Forelimb muscle (tissue), 1 donor: Measurements from ENCODE around the gene EXTL1. TPM values are rescaled to one million over a fixed set of nuclear protein-coding genes. Genes with fewer than 3 reads are reported as not detected.

Experiments
- DNase-seq: peaks from one replicate; pipeline ENCODE4 v3.0.0-alpha.2; 2013; ENCODE audit warnings: low read depth
- polyA plus RNA-seq: library from polyadenylated mRNA; unstranded; fragments of 120-200 nt; gene quantifications from one replicate; pipeline ENCODE4 v1.2.1, GENCODE V29; 2013; ENCODE audit not compliant: insufficient read length

EXTL1 gene
- polyA plus RNA-seq, 1 donor, result 4.8 TPM

DNA sequence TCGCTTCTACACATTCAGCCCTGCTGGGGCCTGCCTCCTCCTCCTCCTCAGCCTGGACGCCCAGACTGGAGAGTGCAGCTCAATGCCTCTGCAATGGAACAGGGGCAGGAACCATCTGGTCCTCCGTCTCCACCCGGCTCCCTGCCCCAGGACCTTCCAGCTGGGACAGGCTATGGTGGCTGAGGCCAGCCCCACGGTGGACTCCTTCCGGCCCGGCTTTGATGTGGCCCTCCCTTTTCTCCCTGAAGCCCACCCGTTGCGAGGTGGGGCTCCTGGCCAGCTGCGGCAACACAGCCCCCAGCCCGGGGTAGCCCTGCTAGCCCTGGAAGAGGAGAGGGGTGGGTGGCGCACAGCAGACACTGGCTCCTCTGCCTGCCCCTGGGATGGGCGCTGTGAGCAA is 1.4 kb downstream of the EXTL1 start:
- DNase-seq, result no peak

DNA sequence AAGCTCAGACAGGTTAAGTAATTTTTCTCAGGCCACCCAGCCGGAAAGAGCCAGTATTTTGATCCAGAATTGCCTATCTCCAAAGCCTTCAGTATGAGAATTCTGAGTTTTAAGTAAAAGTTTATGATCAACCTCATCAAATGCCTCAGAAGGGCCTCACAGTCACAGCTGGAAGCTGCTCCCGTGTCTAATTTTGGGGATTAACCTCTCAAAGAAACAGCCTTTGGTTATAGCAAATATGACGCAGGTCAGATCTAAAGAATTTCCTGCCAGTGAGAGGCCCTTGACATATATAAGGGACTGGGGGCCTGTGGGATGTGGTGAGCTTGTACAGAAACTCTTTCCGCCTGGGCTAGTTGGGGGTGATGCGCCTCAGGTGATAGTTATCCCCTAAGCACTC is 2.3 kb downstream of the EXTL1 start:
- no peak for DNase-seq

GRCh38 chr1:26025060-26025459 is 3.5 kb downstream of the EXTL1 start:
- DNase-seq, result no peak

DNA sequence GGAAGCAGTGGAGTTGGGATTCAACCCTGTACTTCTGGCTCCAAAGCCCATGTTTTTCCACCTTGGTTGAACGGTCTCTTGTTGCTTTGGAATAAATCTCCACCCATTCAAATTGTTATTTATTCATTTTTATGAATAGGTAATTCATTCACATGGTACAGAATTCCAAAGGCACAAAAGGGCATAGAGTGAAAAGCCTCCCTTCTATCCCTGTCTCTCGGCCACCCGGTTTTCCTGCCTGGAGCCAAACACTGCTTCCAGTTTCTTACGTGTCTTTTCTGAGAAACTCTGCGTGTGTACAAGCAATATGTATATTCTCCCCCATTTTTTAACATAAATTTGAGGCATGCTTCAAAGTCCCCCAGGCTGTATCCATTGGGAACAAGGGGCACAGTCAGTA is 3.9 kb downstream of the EXTL1 start:
- no peak for DNase-seq

DNA sequence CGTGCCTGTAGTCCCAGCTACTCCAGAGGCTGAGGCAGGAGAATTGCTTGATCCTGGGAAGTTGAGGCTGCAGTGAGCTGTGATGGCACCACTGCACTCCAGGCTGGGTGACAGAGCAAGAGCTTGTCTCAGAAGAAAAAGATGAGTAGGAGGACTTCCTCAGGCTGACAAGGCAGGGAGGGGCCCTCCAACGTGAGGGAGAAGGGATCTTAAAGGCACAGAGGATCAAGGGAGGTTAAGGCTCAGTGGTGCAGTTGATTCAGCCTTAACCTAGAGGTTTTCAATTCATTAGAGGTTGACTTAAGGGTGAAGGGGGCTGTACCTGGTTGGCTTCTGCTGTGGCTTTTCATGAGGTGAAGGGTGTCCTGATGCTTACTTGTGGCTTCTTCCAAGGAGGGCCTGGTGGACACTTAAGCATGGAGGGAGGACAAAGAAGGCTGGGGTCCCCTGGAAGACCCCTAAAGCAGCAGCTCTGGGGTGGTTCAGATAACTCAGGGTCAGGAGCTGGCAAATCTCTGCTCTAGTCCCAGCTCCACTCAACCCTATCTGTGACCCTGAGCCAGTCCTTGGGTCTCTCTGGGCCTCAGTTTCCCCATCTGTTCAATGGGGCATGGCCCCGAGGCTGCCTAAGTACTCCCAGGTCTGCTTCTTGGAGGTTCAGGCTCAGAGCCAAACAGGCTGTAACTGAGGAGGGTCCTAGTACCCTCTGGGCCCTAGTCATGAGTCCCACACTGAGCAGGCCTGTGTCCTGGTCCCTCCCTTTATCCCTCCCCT is 6.3 kb downstream of the EXTL1 start:
- DNase-seq, result no peak

DNA sequence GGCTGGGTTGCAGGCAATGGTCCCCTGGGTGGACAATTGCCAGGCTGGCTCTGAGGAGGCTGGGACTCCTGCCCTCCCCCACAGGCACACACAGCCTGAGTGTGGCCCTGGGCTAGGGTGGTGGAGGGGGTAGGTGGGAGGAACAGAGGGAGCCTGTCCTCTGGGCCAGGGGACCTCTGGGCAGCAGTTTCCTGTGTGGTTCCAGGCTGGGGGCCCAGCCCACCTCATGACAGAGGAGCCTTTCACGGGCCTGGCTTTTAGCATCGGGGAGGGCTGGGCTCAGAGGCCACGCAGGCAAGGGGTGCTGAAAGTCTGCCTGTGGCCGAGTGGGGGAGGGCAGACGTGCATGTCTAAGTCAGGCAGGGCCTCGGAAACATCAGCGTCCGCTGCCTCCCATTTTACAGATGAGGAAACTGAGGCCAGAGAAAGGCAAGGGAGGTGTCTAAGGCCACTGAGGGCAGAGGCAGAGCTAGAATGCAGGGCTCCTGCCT is 7.0 kb downstream of the EXTL1 start:
- no peak for DNase-seq

GRCh38 chr1:26029054-26029863 is 7.7 kb downstream of the EXTL1 start:
- no peak for DNase-seq

DNA sequence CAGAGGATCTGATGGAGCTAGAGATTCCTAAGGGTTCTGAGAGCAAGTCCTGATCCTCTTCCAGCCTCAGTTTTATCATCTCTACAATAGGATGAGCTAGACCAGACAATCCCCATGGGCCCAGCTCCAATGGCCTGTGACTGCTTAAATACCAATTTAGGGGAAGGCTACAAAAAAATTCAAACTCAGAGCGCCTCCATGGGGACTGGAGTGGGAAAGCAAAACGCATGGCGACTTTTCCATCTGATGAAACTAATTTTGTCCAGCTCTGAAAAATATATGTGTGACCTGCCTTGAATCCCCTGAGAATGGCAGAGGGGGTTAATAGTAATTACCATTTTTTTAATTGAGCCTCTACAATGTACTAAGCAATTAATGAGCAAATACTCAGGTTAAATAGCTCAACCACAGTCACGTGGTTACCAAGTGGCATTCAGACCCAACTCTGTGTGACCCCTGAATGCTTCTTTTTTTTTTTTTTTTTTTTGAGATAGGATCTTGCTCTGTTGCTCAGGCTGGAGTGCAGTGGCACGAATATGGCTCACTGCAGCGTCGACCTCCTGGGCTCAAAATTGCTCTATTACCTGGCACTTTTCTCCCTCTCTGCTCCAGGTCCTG is 8.4 kb downstream of the EXTL1 start:
- no peak for DNase-seq

DNA sequence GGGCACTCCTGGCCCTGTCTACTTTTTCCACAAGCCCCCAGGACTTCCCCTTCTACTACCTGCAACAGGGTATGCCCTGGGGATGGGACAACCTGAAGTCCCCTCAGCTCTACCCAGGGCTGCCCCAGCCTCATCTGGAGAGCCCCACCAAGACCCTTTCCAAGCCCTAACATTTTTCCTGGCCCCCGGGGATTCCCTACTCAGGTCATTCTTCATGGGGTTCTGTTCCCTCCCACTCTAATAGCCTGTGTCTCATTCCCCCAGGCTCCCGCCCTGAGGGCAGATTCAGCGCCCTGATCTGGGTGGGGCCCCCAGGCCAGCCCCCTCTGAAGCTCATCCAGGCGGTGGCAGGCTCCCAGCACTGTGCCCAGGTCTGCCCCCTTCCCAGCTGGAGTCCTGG is 9.6 kb downstream of the EXTL1 start:
- no peak for DNase-seq

GRCh38 chr1:26031611-26032220 is 10.1 kb downstream of the EXTL1 start:
- no peak for DNase-seq

DNA sequence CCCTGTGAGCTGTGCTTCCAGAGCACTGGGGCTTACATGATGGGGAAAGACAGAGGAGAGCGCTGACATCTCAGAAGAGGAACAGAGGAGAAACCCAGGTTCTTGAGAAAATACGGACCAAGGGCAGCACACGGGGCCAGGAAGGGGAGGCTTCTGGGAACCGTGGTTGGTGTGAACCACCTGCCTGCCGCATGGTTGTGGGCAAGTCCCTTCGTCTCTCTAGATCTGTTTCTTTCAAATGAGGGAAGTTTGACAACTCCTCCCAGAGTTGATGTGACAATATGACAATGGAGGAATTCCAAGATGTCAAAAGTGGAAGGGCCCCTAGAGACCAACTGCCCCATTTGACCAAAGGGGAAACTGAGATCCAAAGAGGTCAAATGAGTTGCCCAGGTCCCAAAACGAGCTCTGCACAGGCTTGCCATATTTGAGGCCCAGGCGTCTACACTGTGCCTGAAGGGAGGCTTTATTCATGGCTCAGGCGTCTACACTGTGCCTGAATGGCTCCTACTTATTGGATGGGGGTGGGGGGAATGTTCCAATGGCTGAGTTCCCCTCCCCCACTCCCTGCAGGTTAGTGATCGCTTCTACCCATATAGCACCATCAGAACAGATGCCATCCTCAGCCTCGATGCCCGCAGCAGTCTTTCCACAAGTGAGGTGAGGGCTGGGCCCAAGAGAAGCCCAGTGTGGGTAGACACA is 11.2 kb downstream of the EXTL1 start:
- DNase-seq, result no peak

DNA sequence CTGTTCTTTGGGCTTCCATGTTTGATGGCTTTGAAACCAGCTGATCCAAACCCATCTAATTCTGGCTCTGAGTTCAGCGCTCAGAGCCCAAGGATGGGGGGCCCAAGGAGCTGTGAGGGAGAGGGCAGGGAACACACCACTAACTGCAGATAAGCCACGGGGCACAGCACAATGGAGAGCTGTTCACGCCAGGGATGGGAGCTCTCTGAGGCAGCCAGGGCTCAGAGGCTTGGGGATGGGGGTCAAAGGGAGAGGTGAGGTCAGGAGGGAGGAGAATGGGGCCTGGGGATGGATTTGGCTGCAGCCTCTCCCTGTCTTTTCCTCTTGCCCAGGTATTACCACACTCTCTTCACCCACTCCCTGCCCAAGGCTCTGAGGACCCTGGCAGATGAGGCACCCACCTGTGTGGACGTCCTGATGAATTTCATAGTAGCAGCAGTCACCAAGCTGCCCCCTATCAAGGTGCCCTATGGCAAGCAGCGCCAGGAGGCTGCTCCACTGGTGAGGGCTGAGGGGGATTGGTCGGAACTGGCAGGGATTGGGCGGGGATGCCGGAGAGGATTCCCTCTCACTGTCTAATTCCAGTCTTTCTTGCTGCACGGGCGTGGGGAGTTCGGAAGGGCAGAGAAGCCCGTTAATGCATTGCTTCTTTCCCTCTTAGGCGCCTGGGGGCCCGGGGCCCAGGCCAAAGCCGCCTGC is 13.1 kb downstream of the EXTL1 start:
- DNase-seq, result no peak

- peak; percentile 48 for DNase-seq
Measured at GRCh38 chr1:26035203-26035958, 13.8 kb downstream of the EXTL1 start.

DNA sequence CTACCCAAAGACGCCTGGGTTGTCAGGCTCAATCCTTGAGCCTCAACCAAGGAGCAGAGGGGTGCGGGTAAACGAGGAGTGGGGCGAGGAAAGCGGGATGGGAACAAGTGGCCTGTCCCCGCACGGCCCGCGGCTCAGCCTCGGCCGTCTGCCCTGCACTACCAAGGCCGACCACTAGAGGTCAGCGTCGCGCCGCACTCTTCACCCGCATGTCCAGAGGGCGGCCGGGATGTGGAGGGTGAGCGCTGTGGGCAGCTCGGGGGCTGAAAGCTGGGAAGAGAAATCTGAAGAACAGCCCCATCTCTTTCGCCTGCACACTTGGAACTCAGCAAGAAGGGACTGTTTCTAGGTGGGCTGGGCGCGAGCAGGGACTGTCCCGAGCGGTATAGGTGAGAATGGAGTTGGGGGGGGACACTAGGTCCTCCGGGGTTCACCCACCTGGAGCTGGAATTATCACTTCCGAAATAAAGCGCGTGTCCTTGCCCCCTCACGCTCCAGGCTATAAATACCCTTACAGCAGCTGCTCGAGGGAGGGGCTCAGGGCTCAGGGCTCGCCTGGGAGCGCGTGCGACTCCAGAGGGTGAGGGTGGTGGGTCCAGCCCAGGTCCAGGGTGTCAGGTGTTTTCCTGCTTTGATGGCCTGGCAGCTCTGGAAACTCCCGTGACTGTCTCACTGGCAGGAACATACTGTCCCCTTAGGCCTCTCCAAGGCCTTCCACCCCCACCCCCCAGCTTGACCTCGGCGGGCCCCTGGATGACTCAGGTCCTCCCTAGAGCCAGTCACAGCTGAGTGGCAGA is 14.6 kb downstream of the EXTL1 start:
- no peak for DNase-seq

GRCh38 chr1:26036756-26037281 is 15.2 kb downstream of the EXTL1 start:
- no peak for DNase-seq

DNA sequence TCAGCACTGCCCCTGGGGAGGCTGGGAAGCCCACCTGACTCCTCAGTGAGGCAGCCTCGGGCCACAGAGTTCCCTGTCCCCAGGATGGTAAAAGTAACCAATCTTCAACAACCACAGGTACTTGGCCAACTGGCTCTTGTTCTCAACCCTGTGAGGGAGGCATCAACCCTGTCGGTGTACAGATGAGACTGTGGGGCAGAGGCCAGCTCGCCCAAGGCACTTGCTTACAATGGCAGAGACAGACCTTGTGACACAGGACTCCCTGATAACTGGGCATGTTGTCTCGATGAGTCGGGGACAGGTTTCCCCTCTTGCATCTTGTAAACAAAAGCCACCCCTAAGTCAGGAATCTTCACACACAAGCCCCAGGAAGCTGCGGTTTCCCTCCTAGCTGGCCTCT is 16.3 kb downstream of the EXTL1 start:
- DNase-seq, result no peak

DNA sequence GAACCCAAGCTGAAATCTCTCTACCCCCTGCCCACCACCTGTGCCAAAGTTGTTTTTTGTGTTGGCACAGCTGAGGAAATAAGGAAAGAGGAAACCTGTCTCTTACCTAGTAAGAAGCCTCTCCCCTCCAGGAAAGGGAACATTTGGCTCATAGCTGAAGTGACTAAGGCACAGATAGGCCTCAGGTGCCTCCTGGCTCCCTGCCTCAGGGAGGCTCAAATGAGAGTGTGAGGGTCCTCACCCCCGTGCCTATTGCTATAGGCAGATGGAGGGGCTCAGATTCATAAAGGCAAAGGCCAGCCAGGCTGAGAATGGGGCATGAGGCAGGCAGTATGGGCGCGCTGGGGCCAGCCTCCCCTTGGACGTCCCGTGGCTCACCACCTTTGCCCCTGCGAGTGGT is 16.9 kb downstream of the EXTL1 start:
- no peak for DNase-seq

DNA sequence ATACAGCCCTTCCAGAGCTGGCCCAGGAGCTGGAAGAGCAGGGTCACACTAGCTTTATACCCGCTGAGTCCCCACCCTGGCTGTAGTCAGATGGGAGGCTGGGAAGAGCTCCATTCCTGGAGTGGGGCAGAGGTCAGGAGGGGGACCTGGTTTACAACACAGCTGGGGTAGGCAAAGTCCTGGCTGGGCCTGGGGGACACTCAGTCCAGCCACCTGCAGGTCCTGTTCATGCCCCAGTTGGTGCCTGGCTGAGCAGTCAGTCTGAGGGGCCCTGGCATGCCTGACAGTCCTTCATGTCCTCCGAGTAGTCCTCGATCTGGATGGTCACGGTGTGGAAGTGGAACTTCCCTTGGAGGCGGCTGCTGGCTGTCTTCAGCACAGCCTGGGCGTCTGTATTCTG is 17.3 kb downstream of the EXTL1 start:
- no peak for DNase-seq

GRCh38 chr1:26041401-26041800 is 19.8 kb downstream of the EXTL1 start:
- no peak for DNase-seq
